GM12865 (cell line): ENCODE data around the gene NFATC2.

Source experiments
- DNase-seq: peaks from one replicate; pipeline ENCODE4 v3.0.0; 2010; ENCODE audit warnings: low read depth
- H3K4me3 ChIP-seq: 2 replicates; pipeline ENCODE4 v1.5.1; 2011; ENCODE audit warnings: mild to moderate bottlenecking, low read depth, low read length, control low read depth
- TF ChIP-seq, protein P1 (sequence below): IDR thresholded peaks from 2 replicates; pipeline ENCODE4 v1.5.1; 2011; ENCODE audit warnings: low read length, control low read depth, low read depth, inconsistent platforms; ENCODE audit not compliant: insufficient read depth; ENCODE audit errors: missing control alignments

NFATC2 gene

GRCh38 chr20:51506527-51507215, 35.8 kb downstream of the NFATC2 start:
- H3K4me3 ChIP-seq, result no peak overlapping the region
- TF ChIP-seq, protein P1, sequence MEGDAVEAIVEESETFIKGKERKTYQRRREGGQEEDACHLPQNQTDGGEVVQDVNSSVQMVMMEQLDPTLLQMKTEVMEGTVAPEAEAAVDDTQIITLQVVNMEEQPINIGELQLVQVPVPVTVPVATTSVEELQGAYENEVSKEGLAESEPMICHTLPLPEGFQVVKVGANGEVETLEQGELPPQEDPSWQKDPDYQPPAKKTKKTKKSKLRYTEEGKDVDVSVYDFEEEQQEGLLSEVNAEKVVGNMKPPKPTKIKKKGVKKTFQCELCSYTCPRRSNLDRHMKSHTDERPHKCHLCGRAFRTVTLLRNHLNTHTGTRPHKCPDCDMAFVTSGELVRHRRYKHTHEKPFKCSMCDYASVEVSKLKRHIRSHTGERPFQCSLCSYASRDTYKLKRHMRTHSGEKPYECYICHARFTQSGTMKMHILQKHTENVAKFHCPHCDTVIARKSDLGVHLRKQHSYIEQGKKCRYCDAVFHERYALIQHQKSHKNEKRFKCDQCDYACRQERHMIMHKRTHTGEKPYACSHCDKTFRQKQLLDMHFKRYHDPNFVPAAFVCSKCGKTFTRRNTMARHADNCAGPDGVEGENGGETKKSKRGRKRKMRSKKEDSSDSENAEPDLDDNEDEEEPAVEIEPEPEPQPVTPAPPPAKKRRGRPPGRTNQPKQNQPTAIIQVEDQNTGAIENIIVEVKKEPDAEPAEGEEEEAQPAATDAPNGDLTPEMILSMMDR, result no peak
- DNase-seq, result no peak

- H3K4me3 ChIP-seq, result no peak overlapping the region
- DNase-seq, result no peak
- TF ChIP-seq, protein P1, result no peak
These were observed 37.0 kb downstream of the NFATC2 start for GRCh38 chr20:51505566-51505965.

- H3K4me3 ChIP-seq, result no peak overlapping the region
- TF ChIP-seq, protein P1, result no peak
- DNase-seq, result no peak
These were observed 39.1 kb downstream of the NFATC2 start for GRCh38 chr20:51503376-51503775.

GRCh38 chr20:51500936-51501335, 41.6 kb downstream of the NFATC2 start:
- TF ChIP-seq, protein P1, result no peak
- no peak for DNase-seq
- no peak overlapping the region for H3K4me3 ChIP-seq

DNA sequence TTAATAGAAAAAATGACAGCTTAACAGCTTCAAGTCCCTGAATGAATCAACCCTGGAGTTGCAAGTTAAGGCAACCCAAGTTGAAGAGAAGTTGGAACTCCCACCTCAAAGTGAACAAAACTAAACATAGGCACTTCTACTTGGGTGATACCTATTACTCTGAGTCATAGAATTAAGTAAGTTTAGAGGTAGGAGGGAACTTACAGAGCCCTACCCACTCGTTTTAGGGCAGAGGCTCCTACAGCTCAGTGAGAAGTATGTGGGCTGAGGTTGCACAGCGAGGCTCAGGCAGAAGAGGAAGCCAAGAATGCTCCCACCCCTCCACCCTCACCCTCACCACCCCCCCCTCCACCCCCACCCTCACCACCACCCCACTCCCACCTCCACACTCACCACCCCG, 42.2 kb downstream of the NFATC2 start:
- TF ChIP-seq, protein P1, result no peak
- peak; percentile 75 for DNase-seq

DNA sequence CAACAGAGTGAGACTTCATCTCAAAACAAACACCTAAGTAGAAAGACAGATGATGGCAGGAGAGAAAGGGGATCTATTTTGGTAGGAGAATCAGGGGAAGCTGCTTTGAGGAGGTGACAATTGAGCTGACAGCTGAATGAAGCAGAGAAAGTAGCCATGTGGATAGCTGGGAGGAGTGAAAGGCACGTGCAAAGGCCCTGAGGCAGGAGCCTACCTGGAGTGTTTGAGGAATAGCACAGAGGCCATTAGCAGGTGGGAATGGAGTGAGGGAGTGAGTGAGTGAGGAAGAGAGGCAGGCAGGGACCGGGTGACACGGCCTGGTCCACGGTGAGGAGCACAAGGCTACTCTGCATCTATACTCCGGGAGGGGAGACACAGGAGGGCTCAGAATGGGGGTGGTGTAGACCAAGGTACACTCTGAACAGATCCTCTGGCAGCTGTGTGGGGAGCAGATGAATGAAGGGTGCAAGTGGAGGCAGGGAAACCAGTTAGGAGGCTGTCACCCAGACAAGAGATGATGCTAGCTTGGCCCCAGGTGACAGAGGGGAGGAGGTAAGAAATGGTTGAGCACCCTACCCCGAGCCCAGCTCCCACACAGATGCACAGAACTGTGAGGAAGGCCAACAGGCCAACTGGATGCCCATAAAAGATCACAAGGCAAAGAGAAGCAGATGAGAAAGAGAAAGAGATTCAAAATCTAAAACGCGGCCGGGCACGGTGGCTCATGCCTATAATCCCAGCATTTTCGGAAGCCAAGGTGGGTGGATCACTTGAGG, 43.6 kb downstream of the NFATC2 start:
- H3K4me3 ChIP-seq, result no peak overlapping the region
- TF ChIP-seq, protein P1, result no peak
- DNase-seq, result no peak

More for the DNA sequence above, 42.2 kb downstream of the NFATC2 start:
- no peak overlapping the region for H3K4me3 ChIP-seq
